Measurements from ENCODE around the gene HS1BP3.

Gene HS1BP3

DNA sequence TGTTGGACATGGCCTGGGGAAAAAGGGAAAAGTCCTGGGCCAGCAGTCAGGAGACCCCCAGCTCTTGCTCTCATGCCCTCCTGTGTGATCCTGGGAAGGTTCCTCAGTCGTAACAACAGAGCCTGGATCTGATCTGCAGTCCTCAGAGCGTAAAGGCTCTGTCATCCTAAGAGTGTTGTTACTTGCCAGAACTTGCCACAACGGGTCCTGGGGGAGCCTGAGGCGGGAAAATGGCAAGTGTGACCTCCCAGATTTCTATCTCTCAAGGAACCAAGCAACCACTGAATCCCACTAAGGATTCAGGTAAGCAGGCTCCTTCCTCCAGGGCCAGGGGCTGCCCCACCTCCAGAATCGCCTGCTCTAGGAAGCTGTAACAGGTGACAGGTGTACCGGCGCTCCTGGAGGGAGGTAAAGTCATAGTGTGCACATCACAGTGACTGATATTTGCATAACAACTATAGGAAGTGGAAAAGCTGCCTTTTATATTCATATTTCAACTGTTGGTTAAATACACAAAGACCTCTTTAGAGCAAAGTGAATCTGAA, 18.4 kb downstream of the HS1BP3 start:
- TF ChIP-seq, protein P1, sequence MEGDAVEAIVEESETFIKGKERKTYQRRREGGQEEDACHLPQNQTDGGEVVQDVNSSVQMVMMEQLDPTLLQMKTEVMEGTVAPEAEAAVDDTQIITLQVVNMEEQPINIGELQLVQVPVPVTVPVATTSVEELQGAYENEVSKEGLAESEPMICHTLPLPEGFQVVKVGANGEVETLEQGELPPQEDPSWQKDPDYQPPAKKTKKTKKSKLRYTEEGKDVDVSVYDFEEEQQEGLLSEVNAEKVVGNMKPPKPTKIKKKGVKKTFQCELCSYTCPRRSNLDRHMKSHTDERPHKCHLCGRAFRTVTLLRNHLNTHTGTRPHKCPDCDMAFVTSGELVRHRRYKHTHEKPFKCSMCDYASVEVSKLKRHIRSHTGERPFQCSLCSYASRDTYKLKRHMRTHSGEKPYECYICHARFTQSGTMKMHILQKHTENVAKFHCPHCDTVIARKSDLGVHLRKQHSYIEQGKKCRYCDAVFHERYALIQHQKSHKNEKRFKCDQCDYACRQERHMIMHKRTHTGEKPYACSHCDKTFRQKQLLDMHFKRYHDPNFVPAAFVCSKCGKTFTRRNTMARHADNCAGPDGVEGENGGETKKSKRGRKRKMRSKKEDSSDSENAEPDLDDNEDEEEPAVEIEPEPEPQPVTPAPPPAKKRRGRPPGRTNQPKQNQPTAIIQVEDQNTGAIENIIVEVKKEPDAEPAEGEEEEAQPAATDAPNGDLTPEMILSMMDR (IDR thresholded peaks at IDR 0.05; ENCODE audit: extremely low read depth, missing control alignments), result no peak
- no peak for DNase-seq (ENCODE audit: low spot score)

- TF ChIP-seq, protein P1 (IDR thresholded peaks at IDR 0.05; ENCODE audit: extremely low read depth, missing control alignments), result no peak
- DNase-seq (ENCODE audit: low spot score), result no peak
Observed at GRCh38 chr2:20631617-20632307, 19.1 kb downstream of the HS1BP3 start.

GRCh38 chr2:20630967-20631366, 19.9 kb downstream of the HS1BP3 start:
- DNase-seq (ENCODE audit: low spot score), result no peak

DNA sequence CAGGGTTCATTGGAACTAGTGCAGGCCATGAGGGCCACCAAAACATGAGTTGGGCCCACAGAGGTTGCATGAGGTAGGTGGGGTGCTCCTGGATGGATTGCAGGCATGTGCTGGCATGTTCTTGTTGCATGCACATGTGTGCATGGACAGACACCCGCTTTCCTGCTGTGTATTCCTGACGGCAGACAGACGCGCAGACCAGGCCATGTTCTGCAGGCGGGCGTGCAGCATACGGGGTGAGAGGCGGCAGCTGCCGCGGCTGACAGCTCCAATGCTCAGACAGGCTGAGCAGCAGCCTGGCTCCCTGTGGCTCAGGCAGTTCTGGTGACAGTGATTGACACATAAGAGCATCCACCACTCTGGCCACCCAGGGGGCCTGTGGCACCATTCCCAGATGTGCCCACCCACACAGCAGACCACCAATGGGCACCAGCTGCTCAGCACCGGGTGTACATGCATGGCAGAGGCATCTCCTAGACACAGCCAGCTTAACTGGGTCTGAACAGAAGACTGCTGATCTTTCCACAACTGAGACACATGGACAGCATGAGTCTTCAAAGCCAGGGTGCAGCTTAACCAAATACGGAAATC, 21.2 kb downstream of the HS1BP3 start:
- TF ChIP-seq, protein P1 (IDR thresholded peaks at IDR 0.05; ENCODE audit: extremely low read depth, missing control alignments), result no peak
- no peak for DNase-seq (ENCODE audit: low spot score)

More at GRCh38 chr2:20630967-20631366, 19.9 kb downstream of the HS1BP3 start:
- TF ChIP-seq, protein P1 (IDR thresholded peaks at IDR 0.05; ENCODE audit: extremely low read depth, missing control alignments), result no peak

- no peak for DNase-seq (ENCODE audit: low spot score)
- TF ChIP-seq, protein P1 (IDR thresholded peaks at IDR 0.05; ENCODE audit: extremely low read depth, missing control alignments), result no peak
Observed at GRCh38 chr2:20629181-20629580, 21.7 kb downstream of the HS1BP3 start.

DNA sequence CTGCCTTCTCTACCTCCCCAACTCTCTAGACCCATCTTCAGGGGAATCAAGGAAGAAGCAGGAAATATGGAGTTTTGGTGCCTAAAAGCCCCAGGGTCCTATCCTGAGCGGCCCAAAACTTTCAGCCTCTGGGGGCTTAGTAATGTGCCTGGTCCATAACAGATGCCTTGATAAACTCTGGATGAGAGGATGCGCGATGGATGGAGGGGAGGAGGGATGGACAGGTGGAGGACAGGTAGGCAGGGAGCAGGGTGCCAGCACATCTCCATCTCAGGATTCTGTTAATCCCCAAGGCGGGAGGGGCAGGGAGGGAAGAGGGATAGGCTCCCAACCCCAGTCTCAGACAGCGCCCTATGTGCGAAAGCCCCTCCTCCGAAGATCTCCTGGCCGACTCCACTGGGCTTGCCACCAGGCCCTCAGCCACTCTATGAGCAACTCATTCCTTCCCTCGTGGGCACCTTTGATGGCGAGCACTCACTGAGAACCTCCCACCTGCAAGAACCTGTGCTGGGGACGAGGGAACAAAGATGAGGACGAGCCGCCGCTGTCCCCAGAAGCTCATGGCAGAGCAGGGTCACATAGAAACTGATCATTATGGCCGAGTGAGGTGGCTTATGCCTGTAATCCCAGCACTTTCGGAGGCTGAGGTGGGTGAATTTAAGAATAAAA, 23.1 kb downstream of the HS1BP3 start:
- TF ChIP-seq, protein P1 (IDR thresholded peaks at IDR 0.05; ENCODE audit: extremely low read depth, missing control alignments), result no peak
- DNase-seq (ENCODE audit: low spot score), result no peak
